H9 (cell line): Measurements from ENCODE around the gene GHRL. TPM values are rescaled to one million over a fixed set of nuclear protein-coding genes. Genes with fewer than 3 reads are reported as not detected.

Experiments
- DNase-seq: peaks from one replicate; pipeline ENCODE4 v3.0.0-alpha.2; 2017
- H2AFZ ChIP-seq: one replicate; pipeline ENCODE4 v1.6.1; 2013; ENCODE audit warnings: mild to moderate bottlenecking, low read length, control low read depth, moderate library complexity
- H2AK5ac ChIP-seq: 2 replicates; pipeline ENCODE4 v1.6.1; 2013; ENCODE audit warnings: low read length, control low read depth, mixed read lengths; ENCODE audit not compliant: insufficient read length
- H2BK120ac ChIP-seq: one replicate; pipeline ENCODE4 v1.6.1; 2013; ENCODE audit warnings: low read depth, mild to moderate bottlenecking, low read length, control low read depth, inconsistent platforms; ENCODE audit not compliant: poor library complexity, severe bottlenecking
- H2BK12ac ChIP-seq: 2 replicates; pipeline ENCODE4 v1.6.1; 2013; ENCODE audit warnings: low read length, control low read depth, mixed read lengths, low read depth; ENCODE audit not compliant: insufficient read length
- H2BK15ac ChIP-seq: 2 replicates; pipeline ENCODE4 v1.6.1; 2013; ENCODE audit warnings: low read depth, low read length, control low read depth
- H2BK20ac ChIP-seq: one replicate; pipeline ENCODE4 v1.6.1; 2013; ENCODE audit warnings: low read depth, mild to moderate bottlenecking, low read length, control low read depth, inconsistent platforms; ENCODE audit not compliant: poor library complexity, severe bottlenecking
- H2BK5ac ChIP-seq: 2 replicates; pipeline ENCODE4 v1.6.1; 2013; ENCODE audit warnings: low read length, control low read depth, mixed read lengths; ENCODE audit not compliant: insufficient read length
- H3K14ac ChIP-seq: 2 replicates; pipeline ENCODE4 v1.6.1; 2013; ENCODE audit warnings: low read length, control low read depth; ENCODE audit not compliant: insufficient read depth
- H3K18ac ChIP-seq: 2 replicates; pipeline ENCODE4 v1.6.1; 2013; ENCODE audit warnings: low read depth, mild to moderate bottlenecking, mixed read lengths, low read length, control low read depth; ENCODE audit not compliant: insufficient read length
- H3K23ac ChIP-seq: 2 replicates; pipeline ENCODE4 v1.6.1; 2013; ENCODE audit warnings: low read length, control low read depth, mixed read lengths, low read depth; ENCODE audit not compliant: insufficient read length
- H3K23me2 ChIP-seq: 2 replicates; pipeline ENCODE4 v1.6.1; 2013; ENCODE audit warnings: low read depth, mild to moderate bottlenecking, mixed read lengths, low read length, control low read depth; ENCODE audit not compliant: insufficient read length, poor library complexity, severe bottlenecking
- H3K27ac ChIP-seq: 2 replicates; pipeline ENCODE4 v1.5.1; 2013; ENCODE audit warnings: low read length, control low read depth, mixed read lengths, low read depth; ENCODE audit not compliant: insufficient read length
- H3K27me3 ChIP-seq: 2 replicates; pipeline ENCODE4 v1.6.1; 2013; ENCODE audit warnings: low read length, control low read depth, inconsistent platforms; ENCODE audit not compliant: insufficient read depth
- H3K4ac ChIP-seq: 2 replicates; pipeline ENCODE4 v1.6.1; 2013; ENCODE audit warnings: low read depth, mild to moderate bottlenecking, control low read depth, inconsistent platforms, low read length, moderate library complexity
- H3K4me1 ChIP-seq: 2 replicates; pipeline ENCODE4 v1.6.1; 2013; ENCODE audit warnings: low read length, control low read depth, inconsistent platforms; ENCODE audit not compliant: insufficient read depth
- H3K4me2 ChIP-seq: 2 replicates; pipeline ENCODE4 v1.6.1; 2013; ENCODE audit warnings: low read length, control low read depth, mixed read lengths; ENCODE audit not compliant: insufficient read length, insufficient read depth
- H3K56ac ChIP-seq: 2 replicates; pipeline ENCODE4 v1.6.1; 2013; ENCODE audit warnings: low read depth, mild to moderate bottlenecking, mixed read lengths, low read length, control low read depth; ENCODE audit not compliant: insufficient read length
- H3K79me1 ChIP-seq: 2 replicates; pipeline ENCODE4 v1.6.1; 2013; ENCODE audit warnings: low read depth, mild to moderate bottlenecking, moderate library complexity, low read length, control low read depth, inconsistent platforms; ENCODE audit not compliant: insufficient read depth, poor library complexity, severe bottlenecking
- H3K79me2 ChIP-seq: 2 replicates; pipeline ENCODE4 v1.6.1; 2013; ENCODE audit warnings: low read length, control low read depth, inconsistent platforms; ENCODE audit not compliant: insufficient read depth
- H3K9ac ChIP-seq: 2 replicates; pipeline ENCODE4 v1.6.1; 2013; ENCODE audit warnings: low read length, control low read depth, mixed read lengths; ENCODE audit not compliant: insufficient read length; ENCODE audit errors: extremely low read depth
- H3K9me3 ChIP-seq: one replicate; pipeline ENCODE4 v1.6.1; 2013; ENCODE audit warnings: low read depth, low read length, inconsistent platforms; ENCODE audit not compliant: control insufficient read depth
- H3T11ph ChIP-seq: one replicate; pipeline ENCODE4 v1.6.1; 2013; ENCODE audit warnings: mild to moderate bottlenecking, low read length, control low read depth, inconsistent platforms
- H4K20me1 ChIP-seq: one replicate; pipeline ENCODE4 v1.6.1; 2013; ENCODE audit not compliant: control insufficient read depth, insufficient read length, insufficient read depth
- H4K5ac ChIP-seq: 2 replicates; pipeline ENCODE4 v1.6.1; 2013; ENCODE audit warnings: low read depth, mild to moderate bottlenecking, mixed read lengths, low read length, control low read depth; ENCODE audit not compliant: insufficient read length
- H4K8ac ChIP-seq: replicated peaks from 2 replicates; pipeline ENCODE4 v1.6.1; 2013; ENCODE audit warnings: low read length, control low read depth, mixed read lengths, low read depth; ENCODE audit not compliant: insufficient read length
- H4K91ac ChIP-seq: 2 replicates; pipeline ENCODE4 v1.6.1; 2013; ENCODE audit warnings: low read depth, mild to moderate bottlenecking, moderate library complexity, mixed read lengths, low read length, control low read depth; ENCODE audit not compliant: insufficient read length
- H3K27ac Mint-ChIP-seq, 3 experiments: 2 replicates in 2 of 3; 3 replicates in 1 of 3; pipeline ENCODE4 v1.8.0; 2020 to 2021; ENCODE audit warnings: mixed read lengths in 3 of 3, mild to moderate bottlenecking in 1 of 3, moderate library complexity in 1 of 3
- H3K27me3 Mint-ChIP-seq: 2 replicates; pipeline ENCODE4 v1.8.0; 2021; ENCODE audit warnings: low read depth, mild to moderate bottlenecking, moderate library complexity, mixed read lengths
- H3K36me3 Mint-ChIP-seq, 3 experiments: 2 replicates in 2 of 3; 3 replicates in 1 of 3; pipeline ENCODE4 v1.8.0; 2020 to 2021; ENCODE audit warnings: low read depth in 3 of 3, mixed read lengths in 3 of 3; ENCODE audit not compliant: insufficient read depth in 1 of 3
- H3K4me1 Mint-ChIP-seq, 2 experiments: 2 replicates each; pipeline ENCODE4 v1.8.0; 2020; ENCODE audit warnings: mixed read lengths in 2 of 2
- H3K4me3 Mint-ChIP-seq, 2 experiments: 2 replicates in 1 of 2; 3 replicates in 1 of 2; pipeline ENCODE4 v1.8.0; 2020 to 2021; ENCODE audit warnings: mild to moderate bottlenecking in 2 of 2, mixed read lengths in 2 of 2, moderate library complexity in 1 of 2
- H3K9me3 Mint-ChIP-seq, 2 experiments: 2 replicates in 1 of 2; 3 replicates in 1 of 2; pipeline ENCODE4 v1.8.0; 2020; ENCODE audit warnings: mild to moderate bottlenecking in 2 of 2, mixed read lengths in 2 of 2, moderate library complexity in 1 of 2
- CTCF ChIP-seq: fragments of 200-600 bp; sonication (generic); conservative IDR thresholded peaks from 3 replicates; pipeline ENCODE4 v1.8.0; 2021; ENCODE audit warnings: antibody characterized with exemption, mild to moderate bottlenecking
- WGBS: extraction: QIAGEN DNeasy Blood & Tissue Kit; methylation state at CpG from one replicate; pipeline ENCODE4 v1.1.7; 2013; ENCODE audit warnings: missing lambda C conversion rate, low lambda C conversion rate, mixed read lengths; ENCODE audit not compliant: insufficient read length; ENCODE audit errors: extremely low coverage; 5-methylcytosine and 5-hydroxymethylcytosine counted together
- total RNA-seq: library from RNA; stranded (reverse); gene quantifications from 2 replicates; pipeline ENCODE4 v1.2.1, GENCODE V29; 2021

The GHRL gene
- total RNA-seq, 1 experiment from 2014 or later, result 1.3 TPM

GRCh38 chr3:10335871-10336622, 43.3 kb upstream of the GHRL start:
- Mint-ChIP-seq H3K27me3 (peaks cover 13% of the 10 kb centered on the region), H3K27ac (peak overlapping the region; percentile 5 to 74 (median 37); a peak in 3 of 7 replicates), H3K9me3 (no peaks in the 10 kb centered on the region), H3K4me1 (peaks cover 14 to 23% of the 10 kb centered on the region in 2 experiments), H3K36me3 (no peaks in the 10 kb centered on the region; a peak in 1 of 7 replicates), H3K4me3 (no peak overlapping the region)
- H4K20me1 ChIP-seq, result no peaks in the 10 kb centered on the region
- no peak overlapping the region for H3K14ac ChIP-seq
- H3K56ac ChIP-seq, result no peak overlapping the region
- no peak overlapping the region for H2BK15ac ChIP-seq
- H3K9me3 ChIP-seq, result no peaks in the 10 kb centered on the region
- no peak for TF ChIP-seq CTCF
- no peak overlapping the region for H3K18ac ChIP-seq
- no peak overlapping the region for H3K23ac ChIP-seq
- no peak overlapping the region for H2BK20ac ChIP-seq
- H3K23me2 ChIP-seq, result no peaks in the 10 kb centered on the region
- no peak overlapping the region for H3K4me2 ChIP-seq
- no peaks in the 10 kb centered on the region for H3K79me1 ChIP-seq
- H4K91ac ChIP-seq, result no peak overlapping the region
- H3K27me3 ChIP-seq, result no peaks in the 10 kb centered on the region
- H3K4me1 ChIP-seq, result peaks cover 2% of the 10 kb centered on the region; the same call in 1 of the 2 replicates
- no peak overlapping the region for H2BK5ac ChIP-seq
- H4K8ac ChIP-seq, result no peak overlapping the region
- H3T11ph ChIP-seq, result no peak overlapping the region
- no peak overlapping the region for H3K27ac ChIP-seq
- H3K4ac ChIP-seq, result no peak overlapping the region
- H2BK12ac ChIP-seq, result no peak overlapping the region
- no peak overlapping the region for H2AFZ ChIP-seq
- WGBS, result no CpG with 5 or more reads among the region's 29 CpGs
- DNase-seq, result no peak
- H3K9ac ChIP-seq, result no peak overlapping the region
- H3K79me2 ChIP-seq, result no peaks in the 10 kb centered on the region
- H2AK5ac ChIP-seq, result no peak overlapping the region
- no peak overlapping the region for H4K5ac ChIP-seq
- no peak overlapping the region for H2BK120ac ChIP-seq
